Measurements from ENCODE around the gene NXT1. TPM values are rescaled to one million over a fixed set of nuclear protein-coding genes. Genes with fewer than 3 reads are reported as not detected.

The NXT1 gene
- total RNA-seq, 2 donors from 2014 or later, result 16.1 to 19.1 TPM

- no peaks in the 10 kb centered on the region for H3K9me3 ChIP-seq
- DNase-seq (ENCODE audit: low spot score), result no peak
- no peak for TF ChIP-seq CTCF (IDR thresholded peaks at IDR 0.05)
- H3K4me1 ChIP-seq, result peaks cover 0 to 14% of the 10 kb centered on the region in 2 donors
- H3K36me3 ChIP-seq, result no peaks in the 10 kb centered on the region
- no peaks in the 10 kb centered on the region for H3K27me3 ChIP-seq
- H3K27ac ChIP-seq, result no peak overlapping the region
- no peak overlapping the region for H3K4me3 ChIP-seq
These were observed 38.6 kb upstream of the NXT1 start for GRCh38 chr20:23311947-23312506.

GRCh38 chr20:23313271-23313670 lies 37.3 kb upstream of the NXT1 start:
- no peak for TF ChIP-seq CTCF (IDR thresholded peaks at IDR 0.05)
- Histone ChIP-seq H3K27me3 (no peaks in the 10 kb centered on the region), H3K9me3 (no peaks in the 10 kb centered on the region), H3K36me3 (no peaks in the 10 kb centered on the region), H3K4me1 (peaks cover 0 to 14% of the 10 kb centered on the region in 2 donors), H3K27ac (no peak overlapping the region), H3K4me3 (no peak overlapping the region)
- DNase-seq (ENCODE audit: low spot score), result no peak

GRCh38 chr20:23314699-23315098 lies 35.9 kb upstream of the NXT1 start:
- peaks cover 0 to 14% of the 10 kb centered on the region in 2 donors for H3K4me1 ChIP-seq
- H3K36me3 ChIP-seq, result no peaks in the 10 kb centered on the region
- TF ChIP-seq CTCF (IDR thresholded peaks at IDR 0.05), result no peak
- no peaks in the 10 kb centered on the region for H3K9me3 ChIP-seq
- no peak for DNase-seq (ENCODE audit: low spot score)
- H3K4me3 ChIP-seq, result no peak overlapping the region
- H3K27ac ChIP-seq, result no peak overlapping the region
- H3K27me3 ChIP-seq, result no peaks in the 10 kb centered on the region

GRCh38 chr20:23315099-23315498 lies 35.5 kb upstream of the NXT1 start:
- Histone ChIP-seq H3K27me3 (no peaks in the 10 kb centered on the region), H3K9me3 (no peaks in the 10 kb centered on the region), H3K4me1 (peaks cover 0 to 14% of the 10 kb centered on the region in 2 donors), H3K4me3 (no peak overlapping the region), H3K27ac (no peak overlapping the region), H3K36me3 (no peaks in the 10 kb centered on the region)
- no peak for DNase-seq (ENCODE audit: low spot score)
- TF ChIP-seq CTCF (IDR thresholded peaks at IDR 0.05), result no peak

GRCh38 chr20:23316626-23317025 lies 34.0 kb upstream of the NXT1 start:
- no peak for TF ChIP-seq CTCF (IDR thresholded peaks at IDR 0.05)
- DNase-seq (ENCODE audit: low spot score), result no peak
- no peak overlapping the region for H3K27ac ChIP-seq
- H3K27me3 ChIP-seq, result no peaks in the 10 kb centered on the region
- H3K9me3 ChIP-seq, result peaks cover 0 to 7% of the 10 kb centered on the region in 2 donors
- H3K36me3 ChIP-seq, result no peaks in the 10 kb centered on the region
- no peak overlapping the region for H3K4me3 ChIP-seq
- H3K4me1 ChIP-seq, result peaks cover 0 to 14% of the 10 kb centered on the region in 2 donors

GRCh38 chr20:23317081-23317480 lies 33.5 kb upstream of the NXT1 start:
- Histone ChIP-seq H3K27ac (no peak overlapping the region), H3K4me1 (peaks cover 0 to 14% of the 10 kb centered on the region in 2 donors), H3K36me3 (no peaks in the 10 kb centered on the region), H3K27me3 (no peaks in the 10 kb centered on the region), H3K9me3 (peaks cover 0 to 7% of the 10 kb centered on the region in 2 donors), H3K4me3 (no peak overlapping the region)
- no peak for TF ChIP-seq CTCF (IDR thresholded peaks at IDR 0.05)
- no peak for DNase-seq (ENCODE audit: low spot score)
